ENCODE results near the gene TSPAN9.

TSPAN9 gene

GRCh38 chr12:3076730-3077571 lies at the start of gene TSPAN9:
TSS of gene TSPAN9 (plus strand) at chr12:3077379. CDS start at chr12:3201194, 123,815 bp downstream.
- peak within 1 kb of the TSS; percentile 90 for H3K4me3 ChIP-seq
- H3K27ac ChIP-seq, result no peak within 1 kb of the TSS

DNA sequence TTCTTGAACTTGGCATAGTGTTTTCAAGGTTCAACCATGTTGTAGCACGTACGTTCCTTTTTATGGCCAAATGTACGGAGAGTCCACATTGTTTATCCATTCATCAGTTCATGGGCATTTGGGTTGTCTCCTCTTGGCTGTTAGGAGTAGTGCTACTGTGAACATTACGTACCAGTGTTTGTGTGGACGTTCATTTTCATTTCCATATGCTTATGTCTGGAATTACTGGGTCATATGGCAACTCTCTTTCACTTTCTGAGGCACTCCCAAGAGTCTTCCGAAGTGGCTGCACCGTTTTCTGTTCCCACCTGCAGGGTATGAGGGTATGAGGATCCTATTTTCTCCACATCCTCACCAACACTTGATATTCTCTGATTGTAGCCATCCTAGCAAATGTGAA lies 49.1 kb upstream of the TSPAN9 start:
- no peak overlapping the region for H3K27ac ChIP-seq
- DNase-seq (ENCODE audit: low read depth, low spot score), result no peak
- H3K4me3 ChIP-seq, result no peak overlapping the region
- peaks cover 40% of the 10 kb centered on the region for H3K36me3 ChIP-seq (ENCODE audit: insufficient read depth, low read length)
- TF ChIP-seq FOXP2 (optimal IDR thresholded peaks at IDR 0.05; ENCODE audit: control extremely low read depth, extremely low read length, insufficient read depth), result no peak
- TF ChIP-seq EZH2 (IDR thresholded peaks at IDR 0.05), result no peak
- TF ChIP-seq POLR2AphosphoS5 (IDR thresholded peaks at IDR 0.05; ENCODE audit: borderline replicate concordance, low read depth, low read length), result no peak
- H3K9ac ChIP-seq (ENCODE audit: insufficient read length), result no peak overlapping the region
- H3K9me3 ChIP-seq (ENCODE audit: low read depth, low read length), result no peaks in the 10 kb centered on the region

More at GRCh38 chr12:3076730-3077571, at the start of gene TSPAN9:
- no peak for DNase-seq (ENCODE audit: low read depth, low spot score)
- Histone ChIP-seq H3K9ac (ENCODE audit: insufficient read length) (peak within 1 kb of the TSS; percentile 65), H3K36me3 (ENCODE audit: insufficient read depth, low read length) (no peaks in the 10 kb centered on the region), H3K9me3 (ENCODE audit: low read depth, low read length) (no peaks in the 10 kb centered on the region)
- TF ChIP-seq EZH2 (IDR thresholded peaks at IDR 0.05) (no peak), FOXP2 (optimal IDR thresholded peaks at IDR 0.05; ENCODE audit: control extremely low read depth, extremely low read length, insufficient read depth) (no peak), POLR2AphosphoS5 (IDR thresholded peaks at IDR 0.05; ENCODE audit: borderline replicate concordance, low read depth, low read length) (no peak)

- H3K9me3 ChIP-seq (ENCODE audit: low read depth, low read length), result no peaks in the 10 kb centered on the region
- peaks cover 37% of the 10 kb centered on the region for H3K36me3 ChIP-seq (ENCODE audit: insufficient read depth, low read length)
- DNase-seq (ENCODE audit: low read depth, low spot score), result no peak
- no peak for TF ChIP-seq POLR2AphosphoS5 (IDR thresholded peaks at IDR 0.05; ENCODE audit: borderline replicate concordance, low read depth, low read length)
- TF ChIP-seq FOXP2 (optimal IDR thresholded peaks at IDR 0.05; ENCODE audit: control extremely low read depth, extremely low read length, insufficient read depth), result no peak
- no peak for TF ChIP-seq EZH2 (IDR thresholded peaks at IDR 0.05)
- H3K4me3 ChIP-seq, result no peak overlapping the region
- no peak overlapping the region for H3K27ac ChIP-seq
- no peak overlapping the region for H3K9ac ChIP-seq (ENCODE audit: insufficient read length)
Measured at GRCh38 chr12:3030821-3031429, 46.3 kb upstream of the TSPAN9 start.

DNA sequence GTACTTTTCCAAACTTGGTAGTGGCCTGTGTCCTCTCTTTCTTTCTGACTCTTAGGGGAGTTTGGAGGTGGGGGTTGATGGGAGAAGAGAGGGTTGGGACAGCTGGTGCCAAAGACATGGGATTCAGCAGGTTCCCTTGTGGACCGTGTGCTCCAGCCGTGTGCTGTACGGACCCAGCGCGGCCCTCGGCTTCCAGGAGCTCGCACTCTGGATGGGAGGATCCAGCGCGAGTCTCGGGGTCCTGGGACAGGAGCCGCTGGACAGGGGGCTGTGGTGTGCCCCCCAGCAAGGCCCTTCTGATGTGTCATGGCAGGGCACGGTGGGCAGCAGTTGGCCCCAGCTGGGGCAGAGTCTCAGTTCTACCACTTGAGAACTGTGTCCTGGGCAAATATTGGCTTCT lies 45.0 kb upstream of the TSPAN9 start:
- H3K36me3 ChIP-seq (ENCODE audit: insufficient read depth, low read length), result peaks cover 27% of the 10 kb centered on the region
- no peak overlapping the region for H3K9ac ChIP-seq (ENCODE audit: insufficient read length)
- H3K4me3 ChIP-seq, result no peak overlapping the region
- no peak overlapping the region for H3K27ac ChIP-seq
- TF ChIP-seq FOXP2 (optimal IDR thresholded peaks at IDR 0.05; ENCODE audit: control extremely low read depth, extremely low read length, insufficient read depth) (no peak), POLR2AphosphoS5 (IDR thresholded peaks at IDR 0.05; ENCODE audit: borderline replicate concordance, low read depth, low read length) (no peak), EZH2 (IDR thresholded peaks at IDR 0.05) (no peak)
- no peak for DNase-seq (ENCODE audit: low read depth, low spot score)
- no peaks in the 10 kb centered on the region for H3K9me3 ChIP-seq (ENCODE audit: low read depth, low read length)

- TF ChIP-seq POLR2AphosphoS5 (IDR thresholded peaks at IDR 0.05; ENCODE audit: borderline replicate concordance, low read depth, low read length) (no peak), FOXP2 (optimal IDR thresholded peaks at IDR 0.05; ENCODE audit: control extremely low read depth, extremely low read length, insufficient read depth) (no peak), EZH2 (IDR thresholded peaks at IDR 0.05) (no peak)
- H3K27ac ChIP-seq, result no peak overlapping the region
- H3K9me3 ChIP-seq (ENCODE audit: low read depth, low read length), result no peaks in the 10 kb centered on the region
- no peak overlapping the region for H3K4me3 ChIP-seq
- H3K9ac ChIP-seq (ENCODE audit: insufficient read length), result no peak overlapping the region
- peaks cover 21% of the 10 kb centered on the region for H3K36me3 ChIP-seq (ENCODE audit: insufficient read depth, low read length)
- no peak for DNase-seq (ENCODE audit: low read depth, low spot score)
Measured at GRCh38 chr12:3032770-3033538, 44.2 kb upstream of the TSPAN9 start.

DNA sequence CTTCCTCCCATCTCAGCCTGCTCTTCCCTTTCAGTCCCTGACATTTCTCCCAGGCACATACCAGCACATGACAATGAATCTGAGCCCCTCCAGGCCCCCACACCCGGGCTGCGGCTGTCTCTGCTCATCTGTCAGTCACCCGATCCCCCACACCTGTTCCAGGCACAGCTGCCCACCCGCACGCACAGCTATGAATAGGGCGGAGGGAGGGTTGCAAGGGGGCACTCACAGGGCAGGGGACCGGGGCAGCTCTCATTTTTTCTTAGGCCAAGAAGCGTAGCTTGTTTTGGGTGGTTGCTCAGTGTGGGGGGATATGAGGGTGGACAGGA lies 43.7 kb upstream of the TSPAN9 start:
- Histone ChIP-seq H3K4me3 (no peak overlapping the region), H3K27ac (no peak overlapping the region), H3K9me3 (ENCODE audit: low read depth, low read length) (no peaks in the 10 kb centered on the region), H3K36me3 (ENCODE audit: insufficient read depth, low read length) (peaks cover 21% of the 10 kb centered on the region), H3K9ac (ENCODE audit: insufficient read length) (no peak overlapping the region)
- DNase-seq (ENCODE audit: low read depth, low spot score), result no peak
- TF ChIP-seq POLR2AphosphoS5 (IDR thresholded peaks at IDR 0.05; ENCODE audit: borderline replicate concordance, low read depth, low read length) (no peak), FOXP2 (optimal IDR thresholded peaks at IDR 0.05; ENCODE audit: control extremely low read depth, extremely low read length, insufficient read depth) (no peak), EZH2 (IDR thresholded peaks at IDR 0.05) (no peak)

DNA sequence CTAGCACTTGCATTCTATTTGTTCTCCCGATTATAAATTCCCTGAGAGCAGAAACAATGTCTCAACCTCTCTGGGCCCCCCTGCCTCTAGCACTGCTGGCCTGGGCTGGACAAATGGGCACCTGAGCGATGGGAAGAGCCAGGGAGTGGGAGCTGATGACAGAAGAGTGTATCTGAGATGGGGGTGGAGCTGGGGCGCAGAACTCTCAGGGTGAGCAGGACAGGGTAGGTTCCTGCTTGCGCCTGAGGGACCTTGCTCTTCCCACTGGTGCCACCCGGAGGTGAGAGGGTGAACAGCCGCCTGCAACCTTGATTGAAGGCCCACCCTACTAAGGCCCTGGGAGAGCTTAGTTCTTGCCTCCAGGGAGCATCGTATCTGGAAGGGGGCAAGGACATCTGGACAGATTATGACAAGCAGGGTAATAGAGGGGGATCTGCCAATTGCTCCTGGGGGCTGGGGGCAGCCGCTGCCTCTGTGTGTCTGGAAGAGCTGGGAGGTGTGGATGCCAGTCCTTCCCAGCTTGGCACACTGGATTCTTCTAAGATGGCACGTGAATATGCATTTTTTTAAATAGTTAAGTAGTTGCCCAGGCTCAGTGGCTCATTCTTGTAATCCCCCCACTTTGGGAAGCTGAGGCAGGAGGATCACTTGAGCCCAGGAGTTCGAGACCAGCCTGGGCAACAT lies 43.0 kb upstream of the TSPAN9 start:
- no peak for TF ChIP-seq EZH2 (IDR thresholded peaks at IDR 0.05)
- no peak for TF ChIP-seq POLR2AphosphoS5 (IDR thresholded peaks at IDR 0.05; ENCODE audit: borderline replicate concordance, low read depth, low read length)
- TF ChIP-seq FOXP2 (optimal IDR thresholded peaks at IDR 0.05; ENCODE audit: control extremely low read depth, extremely low read length, insufficient read depth), result no peak
- no peak overlapping the region for H3K9ac ChIP-seq (ENCODE audit: insufficient read length)
- no peak overlapping the region for H3K4me3 ChIP-seq
- peaks cover 24% of the 10 kb centered on the region for H3K36me3 ChIP-seq (ENCODE audit: insufficient read depth, low read length)
- H3K27ac ChIP-seq, result no peak overlapping the region
- no peaks in the 10 kb centered on the region for H3K9me3 ChIP-seq (ENCODE audit: low read depth, low read length)
- no peak for DNase-seq (ENCODE audit: low read depth, low spot score)

All from SK-N-MC (cell line).